Stomach (tissue), 4 donors: ENCODE results near the gene DESI1.

Experiments used
- POLR2A ChIP-seq, 4 donors: fragments of 450-650 bp; IDR thresholded peaks; one replicate each; pipeline ENCODE4 v1.6.1; 2016; ENCODE audit warnings: antibody characterized with exemption in 4 of 4, control low read depth in 2 of 4, mild to moderate bottlenecking in 1 of 4, moderate library complexity in 1 of 4
- TF ChIP-seq, protein P1 (sequence below), 7 experiments: fragments of 450-650 bp in 4 of 7; fragments of 200-600 bp in 3 of 7; sonication (generic) in 3 of 7; IDR thresholded peaks; one replicate each; pipeline ENCODE4 v1.5.1; 2016 to 2019; ENCODE audit warnings: antibody characterized with exemption in 7 of 7, control low read depth in 2 of 7, mild to moderate bottlenecking in 1 of 7

DNA sequence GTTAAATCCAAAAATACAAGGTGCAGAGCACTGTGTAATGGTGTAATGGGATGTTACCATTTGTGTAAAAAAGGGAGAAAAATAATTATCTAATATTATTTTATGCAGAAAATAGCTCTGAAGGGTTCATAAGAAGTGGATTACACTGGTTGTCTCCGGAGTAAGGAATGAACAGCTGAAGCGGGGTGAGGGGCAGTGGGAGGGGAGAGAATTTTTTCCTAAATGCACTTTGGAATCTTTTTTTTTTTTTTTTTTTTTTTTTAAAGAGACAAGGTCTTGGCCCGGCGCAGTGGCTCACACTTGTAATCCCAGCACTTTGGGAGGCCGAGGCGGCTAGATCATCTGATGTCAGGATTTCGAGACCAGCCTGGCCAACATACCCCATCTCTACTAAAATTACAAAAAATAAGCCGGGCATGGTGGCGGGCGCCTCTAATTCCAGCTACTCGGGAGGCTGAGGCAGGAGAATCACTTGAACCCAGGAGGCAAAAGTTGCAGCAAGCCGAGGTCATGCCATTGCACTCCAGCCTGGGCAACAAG, 69.8 kb downstream of the DESI1 start:
- TF ChIP-seq, protein P1, sequence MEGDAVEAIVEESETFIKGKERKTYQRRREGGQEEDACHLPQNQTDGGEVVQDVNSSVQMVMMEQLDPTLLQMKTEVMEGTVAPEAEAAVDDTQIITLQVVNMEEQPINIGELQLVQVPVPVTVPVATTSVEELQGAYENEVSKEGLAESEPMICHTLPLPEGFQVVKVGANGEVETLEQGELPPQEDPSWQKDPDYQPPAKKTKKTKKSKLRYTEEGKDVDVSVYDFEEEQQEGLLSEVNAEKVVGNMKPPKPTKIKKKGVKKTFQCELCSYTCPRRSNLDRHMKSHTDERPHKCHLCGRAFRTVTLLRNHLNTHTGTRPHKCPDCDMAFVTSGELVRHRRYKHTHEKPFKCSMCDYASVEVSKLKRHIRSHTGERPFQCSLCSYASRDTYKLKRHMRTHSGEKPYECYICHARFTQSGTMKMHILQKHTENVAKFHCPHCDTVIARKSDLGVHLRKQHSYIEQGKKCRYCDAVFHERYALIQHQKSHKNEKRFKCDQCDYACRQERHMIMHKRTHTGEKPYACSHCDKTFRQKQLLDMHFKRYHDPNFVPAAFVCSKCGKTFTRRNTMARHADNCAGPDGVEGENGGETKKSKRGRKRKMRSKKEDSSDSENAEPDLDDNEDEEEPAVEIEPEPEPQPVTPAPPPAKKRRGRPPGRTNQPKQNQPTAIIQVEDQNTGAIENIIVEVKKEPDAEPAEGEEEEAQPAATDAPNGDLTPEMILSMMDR (IDR thresholded peaks at IDR 0.05) = no peak
- no peak for TF ChIP-seq POLR2A (IDR thresholded peaks at IDR 0.05)
